K562 (cell line): ENCODE data around the gene DAPK1. TPM values are rescaled to one million over a fixed set of nuclear protein-coding genes. Genes with fewer than 3 reads are reported as not detected.

Experiments
- ATF1 ChIP-seq, 2 experiments: fragments of 450-650 bp in 1 of 2; IDR thresholded peaks; 2 replicates each; pipeline ENCODE4 v1.6.1; 2016; ENCODE audit warnings: missing compliant biosample characterization in 1 of 2, missing genetic modification characterization in 1 of 2
- CTCF ChIP-seq, 3 experiments: IDR thresholded peaks in 2 of 3; conservative IDR thresholded peaks in 1 of 3; 2 replicates each; pipeline ENCODE4 v1.5.1; 2011 to 2012; ENCODE audit warnings: low read length in 3 of 3, mild to moderate bottlenecking in 3 of 3, control low read depth in 2 of 3, improper control_type of control experiment in 1 of 3, inconsistent platforms in 1 of 3, low read depth in 1 of 3, mixed read lengths in 1 of 3, moderate library complexity in 1 of 3; ENCODE audit not compliant: insufficient read depth in 2 of 3
- DMBX1 ChIP-seq: fragments of 250-450 bp; sonication (Bioruptor Pico); IDR thresholded peaks from 2 replicates; pipeline ENCODE4 v1.8.0; 2022; ENCODE audit warnings: inconsistent platforms, mild to moderate bottlenecking, moderate library complexity, borderline replicate concordance
- E2F6 ChIP-seq, 2 experiments: IDR thresholded peaks; 2 replicates each; pipeline ENCODE4 v1.6.1; 2011; ENCODE audit warnings: borderline replicate concordance in 1 of 2, control low read depth in 1 of 2, low read depth in 1 of 2, low read length in 1 of 2, mild to moderate bottlenecking in 1 of 2, mixed read lengths in 1 of 2, moderate library complexity in 1 of 2; ENCODE audit not compliant: insufficient read depth in 1 of 2, insufficient read length in 1 of 2, poor library complexity in 1 of 2, severe bottlenecking in 1 of 2; ENCODE audit errors: extremely low read depth in 1 of 2
- MGA ChIP-seq: fragments of 450-650 bp; IDR thresholded peaks from 2 replicates; pipeline ENCODE4 v1.6.1; 2016; ENCODE audit warnings: mild to moderate bottlenecking, moderate library complexity
- YBX1 ChIP-seq: fragments of 450-650 bp; IDR thresholded peaks from 2 replicates; pipeline ENCODE4 v1.7.1; 2016; ENCODE audit warnings: mild to moderate bottlenecking
- polyA plus RNA-seq, 8 experiments: library from polyadenylated mRNA; depleted of rRNA in 4 of 8; stranded (reverse) in 5 of 8; unstranded in 3 of 8; fragments of >200 nt; fragmentation: Nextera tagmentation in 2 of 8; fragmentation: Illumina TruSeq in 1 of 8; extraction: Ambion mirVana in 2 of 8; extraction: Trizol in 1 of 8; gene quantifications; 2 replicates each; pipeline versions ENCODE4 v1.2.1 to v1.2.3, GENCODE V29; 2011 to 2014; ENCODE audit warnings: inconsistent platforms in 1 of 8, missing spikeins in 1 of 8
- total RNA-seq, 7 experiments: library from RNA; depleted of rRNA in 6 of 7; stranded (reverse); fragments of >200 nt in 6 of 7; fragmentation: Illumina TruSeq in 2 of 7; extraction: Trizol in 2 of 7; gene quantifications; 2 replicates each; pipeline versions ENCODE4 v1.2.1 to v1.2.3, GENCODE V29; 2011 to 2021; ENCODE audit warnings: low replicate concordance in 1 of 7

The DAPK1 gene
- total and polyA plus RNA-seq, 9 of the 15 experiments (the other 6 are each of a cell fraction or from before 2014, with no cell fraction given), result 1.7 to 26.4 (median 15.8) TPM

- peak; percentile 74 for TF ChIP-seq MGA
- TF ChIP-seq CTCF (IDR thresholded peaks at IDR 0.05 in 2 of 3, conservative IDR thresholded peaks at IDR 0.05 in 1 of 3; ENCODE audit: insufficient read depth in 2 of 3, low read depth in 1 of 3, low read length in 3 of 3), result 0 out of 6 replicates have a peak, but pooled peaks of 1 of the 3 experiments have one; percentile 4
- TF ChIP-seq YBX1, result no peak
- no peak for TF ChIP-seq ATF1 (CRISPR knock-in tag; IDR thresholded peaks at IDR 0.05)
- peak; percentile 24; the same call in 1 of the 2 replicates for TF ChIP-seq ATF1 (tag; IDR thresholded peaks at IDR 0.05)
- peak; percentile 44; the same call in 1 of the 2 replicates for TF ChIP-seq DMBX1 (CRISPR knock-in tag)
- peak; percentile 43 to 56 for TF ChIP-seq E2F6 (IDR thresholded peaks at IDR 0.05; ENCODE audit: borderline replicate concordance in 1 of 2, extremely low read depth in 1 of 2, insufficient read depth in 1 of 2, insufficient read length in 1 of 2, low read depth in 1 of 2, low read length in 1 of 2, poor library complexity in 1 of 2, severe bottlenecking in 1 of 2)
Measured at GRCh38 chr9:87515588-87516221, 18.0 kb downstream of the DAPK1 start (continued).
